ENCODE data around the gene GPR37L1.
A peak's percentile ranks its signal among the peaks of the same experiment; 100 is the strongest.

- TF ChIP-seq CTCF (IDR thresholded peaks at IDR 0.05), result peak in 1 of 4 experiments; percentile 7
- no peak for TF ChIP-seq POLR2A (IDR thresholded peaks at IDR 0.05)
- TF ChIP-seq EP300 (IDR thresholded peaks at IDR 0.05), result no peak
These were observed 31.7 kb upstream of the GPR37L1 start for GRCh38 chr1:202090994-202091393.
